SJSA1 (cell line): ENCODE results near the gene ZNF436. TPM values are rescaled to one million over a fixed set of nuclear protein-coding genes. Genes with fewer than 3 reads are reported as not detected.

Source experiments
- DNase-seq, 2 experiments: peaks; one replicate each; pipeline ENCODE4 v3.0.0-alpha.2; 2015 to 2020; ENCODE audit warnings: low spot score in 2 of 2, low read depth in 1 of 2
- H3K27ac ChIP-seq: fragments of 250-450 bp; sonication (Bioruptor Pico); 2 replicates; pipeline ENCODE4 v1.5.1; 2020; ENCODE audit warnings: mild to moderate bottlenecking, moderate library complexity
- H3K27me3 ChIP-seq: fragments of 250-450 bp; sonication (Bioruptor Pico); replicated peaks from 2 replicates; pipeline ENCODE4 v1.5.1; 2020; ENCODE audit warnings: mild to moderate bottlenecking, moderate library complexity
- H3K36me3 ChIP-seq: fragments of 250-450 bp; sonication (Bioruptor Pico); 2 replicates; pipeline ENCODE4 v1.5.1; 2020; ENCODE audit warnings: mild to moderate bottlenecking
- H3K4me1 ChIP-seq: fragments of 250-450 bp; sonication (Bioruptor Pico); replicated peaks from 2 replicates; pipeline ENCODE4 v1.6.1; 2021; ENCODE audit warnings: mild to moderate bottlenecking
- H3K4me3 ChIP-seq: fragments of 250-450 bp; sonication (Bioruptor Pico); 2 replicates; pipeline ENCODE4 v1.5.1; 2020; ENCODE audit warnings: mild to moderate bottlenecking
- H3K9me3 ChIP-seq: fragments of 250-450 bp; sonication (Bioruptor Pico); replicated peaks from 2 replicates; pipeline ENCODE4 v1.5.1; 2020; ENCODE audit warnings: mild to moderate bottlenecking
- total RNA-seq: library from RNA; depleted of rRNA; stranded (reverse); fragments of >200 nt; shearing (Covaris generic); gene quantifications from 2 replicates; pipeline ENCODE4 v1.2.3, GENCODE V29; 2014; rRNA removed

The ZNF436 gene
- total RNA-seq: 13.7 and 20.2 TPM in 2 replicates

DNA sequence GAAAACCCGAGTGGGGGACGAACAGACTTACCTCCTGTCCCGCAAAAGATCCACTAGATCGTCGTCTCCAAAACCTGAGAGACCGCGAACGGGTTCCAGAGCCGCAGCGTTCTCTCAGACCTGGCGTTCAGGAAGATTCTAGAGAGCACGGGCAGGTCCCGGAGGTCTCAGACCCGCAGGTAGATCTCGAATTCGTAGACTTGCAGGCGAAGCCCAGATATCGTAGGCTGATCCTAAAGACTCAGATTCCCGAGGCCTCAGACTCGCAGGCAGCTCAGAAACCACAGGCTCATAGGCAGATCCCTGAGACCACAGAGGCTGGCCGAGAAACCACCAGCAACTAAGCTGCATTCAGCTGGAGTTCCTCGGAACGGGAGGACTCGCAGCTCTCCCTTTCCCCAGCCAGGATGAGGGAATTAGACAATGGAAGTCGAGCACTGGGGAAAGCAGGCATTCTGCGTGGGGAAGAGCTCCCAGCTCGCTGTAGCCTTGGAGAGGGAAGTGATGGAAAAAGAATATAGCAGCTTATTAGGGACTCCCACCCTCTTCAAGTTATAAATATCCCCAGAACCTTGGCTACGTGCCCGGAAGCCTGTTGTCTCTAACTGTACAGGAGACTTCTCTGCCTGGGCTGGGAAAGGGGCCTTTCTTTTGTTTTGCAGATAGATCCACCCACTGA lies at the start of gene ZNF436:
TSS of gene ZNF436 (minus strand) at position 502 of the 679 bp plus-strand sequence. CDS start 1,831 bp downstream, outside the sequence.
- peaks cover 20% of the 10 kb centered on the region for H3K4me1 ChIP-seq
- H3K9me3 ChIP-seq: peaks cover 3% of the 10 kb centered on the region; the same call in 1 of the 2 replicates
- H3K36me3 ChIP-seq: peaks cover 30% of the 10 kb centered on the region
- peak; percentile 92 for DNase-seq
- H3K27ac ChIP-seq: peak within 1 kb of the TSS; percentile 75
- H3K27me3 ChIP-seq: no peaks in the 10 kb centered on the region
- H3K4me3 ChIP-seq: peak within 1 kb of the TSS; percentile 63

DNA sequence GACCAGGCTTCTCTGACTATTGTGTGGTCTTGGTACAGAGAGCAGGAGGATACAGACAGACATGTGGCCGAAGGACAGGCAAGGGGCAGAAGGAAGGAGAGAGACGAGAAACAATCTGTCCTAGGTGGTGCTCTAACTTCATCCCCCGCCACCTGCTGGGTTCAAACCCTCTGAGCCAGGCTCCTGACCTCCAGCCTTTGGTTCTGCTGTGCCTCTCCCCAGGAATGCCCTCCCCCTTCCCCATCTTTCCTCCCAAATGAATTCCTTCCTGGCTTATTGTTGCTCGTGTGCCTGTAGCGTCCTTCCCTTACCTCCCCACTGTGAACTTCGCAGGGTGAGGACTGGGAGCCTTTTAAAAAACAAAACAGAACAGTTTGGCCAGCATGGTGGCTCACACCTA lies 49.5 kb upstream of the ZNF436 start:
- Histone ChIP-seq H3K27me3 (no peaks in the 10 kb centered on the region), H3K27ac (no peak overlapping the region), H3K4me1 (peaks cover 26% of the 10 kb centered on the region), H3K36me3 (no peaks in the 10 kb centered on the region), H3K9me3 (no peaks in the 10 kb centered on the region), H3K4me3 (no peak overlapping the region)
- no peak for DNase-seq

DNA sequence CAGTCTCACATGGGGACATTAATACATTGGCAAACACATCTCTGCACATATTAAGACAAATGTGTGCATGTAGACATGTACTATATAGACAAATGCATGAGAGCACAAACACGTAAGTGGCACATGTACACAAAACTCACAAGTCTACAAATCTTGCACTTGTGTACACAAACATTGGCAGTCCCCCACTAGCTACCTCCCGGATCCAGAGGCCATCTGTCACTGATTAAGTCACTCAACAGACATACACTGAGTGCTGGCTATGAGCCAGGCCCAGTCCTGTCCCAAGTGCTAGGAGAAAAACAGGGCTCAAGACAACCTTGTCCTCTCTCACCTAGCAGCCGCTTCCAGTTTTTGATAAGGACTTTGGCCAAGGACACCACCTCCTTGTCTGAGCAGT lies 47.9 kb upstream of the ZNF436 start:
- Histone ChIP-seq H3K27ac (no peak overlapping the region), H3K9me3 (no peaks in the 10 kb centered on the region)
- peak in 1 of 2 experiments; percentile 20 for DNase-seq

DNA sequence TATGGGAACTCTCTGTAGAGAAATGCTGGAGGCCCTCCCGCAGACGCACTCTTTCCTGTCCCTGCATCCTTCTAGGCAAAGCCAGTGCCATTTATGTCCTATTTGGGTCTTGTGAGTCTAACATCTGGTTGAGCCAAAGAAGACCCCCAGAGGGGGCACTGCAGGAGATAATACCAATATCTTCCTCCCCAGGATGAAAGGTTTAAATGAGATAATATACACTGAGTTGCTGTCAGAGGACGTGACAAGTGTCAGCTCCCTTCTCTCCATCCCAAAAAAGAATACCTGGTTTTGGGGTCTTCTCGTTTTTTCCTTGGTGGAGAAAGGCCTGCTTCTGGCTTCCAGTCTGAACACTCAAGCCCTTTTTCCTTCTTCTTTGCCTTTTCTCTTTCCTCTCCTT lies 47.3 kb upstream of the ZNF436 start:
- Histone ChIP-seq H3K4me1 (peaks cover 16% of the 10 kb centered on the region), H3K27me3 (no peaks in the 10 kb centered on the region), H3K36me3 (no peaks in the 10 kb centered on the region), H3K27ac (no peak overlapping the region), H3K4me3 (no peak overlapping the region), H3K9me3 (no peaks in the 10 kb centered on the region)
- DNase-seq: no peak

More for the DNA sequence above, 47.9 kb upstream of the ZNF436 start:
- Histone ChIP-seq H3K27me3 (no peaks in the 10 kb centered on the region), H3K36me3 (no peaks in the 10 kb centered on the region), H3K4me3 (no peak overlapping the region), H3K4me1 (peaks cover 21% of the 10 kb centered on the region)

DNA sequence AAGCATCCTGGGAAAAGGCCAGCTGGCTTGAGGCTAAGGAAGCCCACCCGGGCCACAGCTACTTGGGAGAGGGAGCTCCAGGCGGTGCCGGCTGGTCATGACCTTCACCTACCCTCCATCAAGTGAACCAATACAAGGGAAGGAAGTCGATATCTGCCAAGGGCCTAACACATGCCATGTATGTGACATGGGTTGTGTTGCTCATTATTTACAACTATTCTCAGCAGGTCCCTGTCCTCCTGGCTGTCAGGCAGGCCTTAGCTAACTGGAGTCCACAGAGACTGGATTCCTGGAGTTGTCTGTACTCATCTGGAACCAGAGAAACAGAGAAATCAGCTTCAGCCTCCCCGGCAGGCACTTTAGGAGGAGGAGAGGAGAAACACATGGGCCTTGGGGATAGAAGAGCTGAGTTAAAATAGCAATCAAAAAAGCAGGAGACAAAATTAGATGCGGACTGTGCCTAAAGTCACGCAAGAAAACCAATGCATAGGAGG lies 39.2 kb upstream of the ZNF436 start:
- H3K4me3 ChIP-seq: no peak overlapping the region
- peaks cover 19% of the 10 kb centered on the region for H3K4me1 ChIP-seq
- H3K9me3 ChIP-seq: no peaks in the 10 kb centered on the region
- DNase-seq: no peak
- H3K36me3 ChIP-seq: no peaks in the 10 kb centered on the region
- H3K27ac ChIP-seq: no peak overlapping the region
- H3K27me3 ChIP-seq: no peaks in the 10 kb centered on the region

DNA sequence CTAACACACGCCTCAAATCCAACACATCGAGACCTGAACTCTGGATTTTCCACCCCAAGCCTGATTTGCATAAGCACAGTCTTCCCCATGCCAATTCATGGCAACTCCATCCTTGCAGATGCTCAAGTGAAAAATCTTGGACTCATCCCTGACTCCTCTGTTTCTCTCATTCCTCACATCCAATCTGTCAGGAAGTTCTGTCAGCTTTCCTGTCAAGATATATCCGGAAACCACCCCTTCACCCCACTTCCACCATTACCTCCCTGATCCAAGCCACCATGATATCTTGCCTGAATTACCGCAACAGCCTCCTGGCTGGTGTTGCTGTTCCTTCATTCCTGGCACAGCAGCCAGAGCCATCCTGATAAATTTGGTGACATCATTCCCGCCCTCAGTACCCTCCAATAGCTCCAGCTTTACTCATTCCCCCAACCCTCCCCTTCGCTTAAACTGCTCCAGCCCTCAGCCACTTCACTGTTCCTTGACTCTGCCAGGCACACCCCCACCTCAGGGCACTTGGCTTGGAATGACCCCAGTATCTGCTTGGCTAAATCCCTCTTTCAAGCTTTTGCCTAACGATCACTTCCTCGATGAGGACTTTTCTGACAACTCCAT lies 37.5 kb upstream of the ZNF436 start:
- Histone ChIP-seq H3K4me1 (peaks cover 36% of the 10 kb centered on the region), H3K36me3 (no peaks in the 10 kb centered on the region), H3K27ac (no peak overlapping the region), H3K27me3 (no peaks in the 10 kb centered on the region), H3K4me3 (no peak overlapping the region), H3K9me3 (no peaks in the 10 kb centered on the region)
- no peak for DNase-seq

DNA sequence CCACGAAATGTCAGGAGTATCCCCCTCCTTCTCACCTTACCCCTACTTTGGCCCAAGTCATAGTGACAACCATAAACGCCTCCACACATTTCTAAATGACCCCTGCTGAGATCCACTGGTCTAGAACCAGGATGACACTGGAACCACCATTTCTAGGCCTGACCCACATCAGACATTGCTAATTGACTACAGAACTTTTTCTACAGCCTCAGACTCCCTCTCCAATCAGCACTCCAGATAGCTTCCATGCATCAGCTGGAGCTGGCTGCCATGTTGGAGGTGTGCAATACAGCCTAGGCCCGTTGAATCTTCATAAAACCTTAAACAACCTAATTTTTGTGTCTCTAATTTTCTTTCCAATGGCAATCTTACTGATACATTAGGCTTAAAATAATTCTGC lies 36.3 kb upstream of the ZNF436 start:
- no peak overlapping the region for H3K27ac ChIP-seq
- no peaks in the 10 kb centered on the region for H3K27me3 ChIP-seq
- H3K4me3 ChIP-seq: no peak overlapping the region
- no peaks in the 10 kb centered on the region for H3K36me3 ChIP-seq
- H3K4me1 ChIP-seq: peaks cover 34% of the 10 kb centered on the region
- H3K9me3 ChIP-seq: no peaks in the 10 kb centered on the region
- DNase-seq: no peak

DNA sequence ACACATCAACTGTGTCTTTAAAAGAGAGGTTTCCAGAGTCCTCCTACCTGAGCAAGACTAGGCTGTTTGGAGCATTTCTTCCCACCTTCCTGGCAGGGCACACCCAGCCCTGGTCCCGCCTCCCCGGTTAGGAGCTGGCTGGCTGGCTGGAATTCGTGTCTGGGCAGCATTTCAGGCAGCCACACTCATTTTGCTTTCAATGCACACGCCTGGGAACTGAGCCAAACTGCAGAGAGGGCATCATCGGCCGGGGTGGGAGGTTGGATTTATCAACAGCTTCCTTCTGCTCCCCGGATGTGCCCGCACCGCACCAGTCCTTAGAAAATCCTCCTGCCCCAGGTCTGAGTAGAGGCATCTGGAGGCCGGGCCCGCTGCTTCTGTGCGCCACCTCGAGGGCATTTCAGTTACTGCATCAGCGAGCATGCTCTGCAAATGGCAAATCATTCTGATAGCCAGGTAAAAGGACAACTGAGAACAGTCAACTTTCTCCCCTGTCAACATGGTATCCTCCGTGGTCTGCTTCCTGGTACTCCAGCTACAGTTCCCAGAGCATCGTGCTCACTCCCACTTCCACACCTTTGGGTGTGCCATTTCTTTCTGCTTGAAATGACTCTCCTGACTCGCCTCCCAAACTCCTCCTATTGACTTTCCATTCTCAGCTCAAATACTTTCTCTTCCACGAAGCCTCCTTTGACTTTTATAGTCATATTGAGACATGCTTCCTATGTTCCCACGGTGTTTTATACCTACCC lies 34.3 kb upstream of the ZNF436 start:
- Histone ChIP-seq H3K4me3 (peak overlapping the region; percentile 8), H3K9me3 (no peaks in the 10 kb centered on the region), H3K36me3 (no peaks in the 10 kb centered on the region), H3K27me3 (no peaks in the 10 kb centered on the region), H3K27ac (peak overlapping the region; percentile 98), H3K4me1 (peaks cover 30% of the 10 kb centered on the region)
- DNase-seq: peak; percentile 96 to 99

DNA sequence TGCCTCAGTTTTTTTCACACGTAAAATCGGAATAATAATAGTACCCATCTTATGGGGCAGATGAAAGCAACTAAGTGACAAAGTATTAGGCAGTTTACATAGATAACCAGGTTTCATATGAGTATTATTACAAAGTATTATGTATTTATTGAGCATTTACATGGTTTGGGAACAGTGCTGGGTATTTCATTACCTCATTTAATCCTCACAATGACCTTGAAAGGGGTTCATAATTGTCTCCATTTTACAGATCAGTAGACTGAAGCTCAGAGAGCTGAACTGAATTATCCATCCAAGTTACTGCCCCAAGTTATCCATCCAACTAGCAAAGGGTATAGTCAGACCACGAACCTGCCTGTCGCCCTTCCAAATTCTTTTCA lies 33.7 kb upstream of the ZNF436 start:
- Histone ChIP-seq H3K36me3 (no peaks in the 10 kb centered on the region), H3K27ac (peak overlapping the region; percentile 98), H3K4me3 (peak overlapping the region; percentile 8), H3K4me1 (peaks cover 30% of the 10 kb centered on the region), H3K9me3 (no peaks in the 10 kb centered on the region), H3K27me3 (no peaks in the 10 kb centered on the region)
- no peak for DNase-seq

DNA sequence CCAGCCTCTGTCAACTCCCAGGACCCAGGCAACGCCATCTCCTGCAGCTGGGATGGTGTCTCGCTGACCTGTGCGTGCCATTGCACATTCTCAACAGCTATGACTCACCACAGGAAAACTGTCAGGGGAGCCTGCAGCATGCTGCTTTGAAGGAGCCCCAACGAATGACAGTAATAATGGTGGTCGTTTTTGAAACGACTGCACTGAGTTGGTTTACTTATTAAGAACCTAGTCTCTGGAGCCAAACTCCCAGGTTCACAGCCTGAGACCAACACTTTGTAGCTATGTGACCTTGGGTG lies 33.4 kb upstream of the ZNF436 start:
- H3K4me1 ChIP-seq: peaks cover 30% of the 10 kb centered on the region
- no peaks in the 10 kb centered on the region for H3K36me3 ChIP-seq
- no peaks in the 10 kb centered on the region for H3K9me3 ChIP-seq
- peak; percentile 89 to 90 for DNase-seq
- peak overlapping the region; percentile 98 for H3K27ac ChIP-seq
- no peaks in the 10 kb centered on the region for H3K27me3 ChIP-seq
- H3K4me3 ChIP-seq: peak overlapping the region; percentile 8

DNA sequence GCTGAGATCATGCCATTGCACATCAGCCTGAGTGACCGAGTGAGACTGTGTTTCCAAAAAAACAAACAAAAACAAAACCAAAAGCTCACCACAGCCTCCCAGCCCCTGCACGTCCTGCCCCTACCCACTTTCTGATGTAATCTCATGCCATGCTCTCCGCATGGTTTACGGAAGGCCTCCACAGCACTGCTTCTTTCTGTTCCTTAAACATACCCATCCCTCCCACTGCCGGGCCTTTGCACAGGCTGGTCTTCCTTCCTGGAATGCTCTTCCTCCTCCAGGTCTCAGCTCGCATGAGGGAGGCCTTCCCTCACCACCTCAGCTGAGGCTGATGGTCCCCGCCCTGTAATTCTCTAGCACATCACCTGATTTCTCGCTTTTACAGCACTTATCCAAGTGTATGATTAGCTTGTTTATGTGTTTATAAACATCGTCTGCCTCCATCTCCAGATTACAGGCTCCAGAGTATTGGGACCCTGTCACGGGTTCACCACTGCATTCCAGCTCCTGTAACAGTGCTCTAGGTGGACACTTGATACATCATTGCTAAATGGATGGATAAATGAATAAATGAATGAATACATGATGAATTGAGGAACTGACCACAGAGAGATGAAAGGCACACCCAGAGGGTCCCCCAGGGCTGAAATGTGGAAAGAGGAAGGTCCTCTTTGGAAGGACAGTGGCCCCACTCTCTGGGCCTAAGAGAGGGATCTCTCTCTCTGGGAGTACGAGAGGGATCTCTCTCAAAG lies 32.8 kb upstream of the ZNF436 start:
- DNase-seq: peak; percentile 78 to 81
- peak overlapping the region; percentile 98 for H3K27ac ChIP-seq

DNA sequence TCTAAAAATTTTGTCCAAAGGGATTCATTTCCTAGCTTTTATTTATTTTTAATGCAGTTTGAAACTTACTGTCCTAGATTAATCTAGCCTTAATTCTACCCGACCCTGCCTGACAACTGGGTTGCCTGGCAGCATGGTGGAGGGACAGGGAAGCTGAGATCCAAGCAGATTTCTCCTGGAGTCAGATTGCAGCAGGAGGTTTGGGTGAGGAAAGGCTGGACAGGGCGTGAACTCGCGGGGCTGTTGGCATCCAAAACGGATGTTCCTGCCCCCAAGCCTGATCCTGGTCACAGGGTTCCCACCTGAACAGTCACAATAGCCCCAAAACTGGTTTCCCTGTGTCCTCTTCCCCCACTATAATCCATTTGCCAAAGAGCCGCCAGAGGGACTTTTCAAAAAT lies 31.7 kb upstream of the ZNF436 start:
- Histone ChIP-seq H3K36me3 (no peaks in the 10 kb centered on the region), H3K27me3 (no peaks in the 10 kb centered on the region), H3K4me3 (no peak overlapping the region), H3K27ac (peak overlapping the region; percentile 98; the same call in 1 of the 2 replicates), H3K9me3 (no peaks in the 10 kb centered on the region), H3K4me1 (peaks cover 30% of the 10 kb centered on the region)
- no peak for DNase-seq

More for the DNA sequence above, 32.8 kb upstream of the ZNF436 start:
- Histone ChIP-seq H3K4me3 (no peak overlapping the region), H3K36me3 (no peaks in the 10 kb centered on the region), H3K4me1 (peaks cover 30% of the 10 kb centered on the region), H3K9me3 (no peaks in the 10 kb centered on the region), H3K27me3 (no peaks in the 10 kb centered on the region)

DNA sequence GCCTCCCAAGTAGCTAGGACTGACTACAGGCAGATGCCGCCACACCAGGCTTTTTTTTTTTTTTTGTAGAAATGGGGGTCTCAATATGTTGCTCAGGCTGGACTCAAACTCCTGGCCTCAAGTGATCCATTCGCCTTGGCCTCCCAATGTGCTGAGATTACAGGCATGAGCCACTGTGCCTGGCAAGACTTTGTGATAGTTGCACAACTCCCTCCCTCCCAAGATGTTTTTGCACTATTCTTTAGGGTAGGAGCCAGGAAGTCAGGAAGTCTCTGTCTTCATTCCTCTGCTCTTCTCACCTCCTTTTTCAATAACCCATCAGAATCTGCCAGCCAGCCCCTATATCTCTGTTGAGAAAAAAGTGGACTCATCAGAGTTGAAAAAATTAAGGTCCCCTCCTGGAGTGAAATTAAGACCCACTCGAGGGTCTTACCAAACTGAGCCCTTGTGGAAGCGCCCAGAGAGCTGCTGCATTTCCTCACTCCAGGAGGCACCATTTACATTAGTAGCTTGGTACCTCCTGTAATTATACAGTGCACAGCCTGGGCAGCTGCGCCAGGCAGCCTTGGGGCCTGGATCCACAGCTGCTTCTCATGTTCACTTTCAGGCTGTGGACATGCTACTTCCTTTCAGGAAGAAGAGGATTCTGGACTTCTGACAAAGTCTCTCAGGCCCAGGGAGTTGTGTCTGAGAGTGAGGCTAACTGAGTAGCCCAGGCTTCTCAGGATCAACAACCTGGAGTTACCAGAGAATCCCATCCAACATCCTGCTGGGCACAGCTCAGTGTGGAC lies 30.9 kb upstream of the ZNF436 start:
- no peaks in the 10 kb centered on the region for H3K36me3 ChIP-seq
- H3K4me3 ChIP-seq: no peak overlapping the region
- H3K27me3 ChIP-seq: no peaks in the 10 kb centered on the region
- H3K9me3 ChIP-seq: no peaks in the 10 kb centered on the region
- DNase-seq: no peak
- H3K4me1 ChIP-seq: peaks cover 34% of the 10 kb centered on the region
- no peak overlapping the region for H3K27ac ChIP-seq
